ENCODE measurements around the gene WDR5B.

DNA sequence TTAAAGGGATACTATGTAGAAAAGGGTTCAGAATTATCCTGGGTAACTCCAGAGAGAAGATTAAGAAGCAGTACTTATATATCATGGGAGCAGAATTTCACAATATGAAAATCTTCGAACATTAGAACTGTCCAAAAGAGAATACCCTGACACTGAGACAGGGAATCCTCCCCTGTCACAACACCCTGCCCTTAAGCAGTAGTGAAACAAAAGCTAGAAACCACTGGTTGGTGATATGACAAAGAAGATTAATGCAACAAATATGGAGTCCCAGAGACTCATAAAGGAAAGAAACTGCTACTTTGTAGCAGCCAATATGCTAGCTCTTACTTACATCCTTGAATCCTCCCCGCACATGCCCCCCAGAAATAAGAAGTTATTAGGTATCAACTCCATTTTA lies 51.4 kb downstream of the WDR5B start:
- TF ChIP-seq, protein P1, sequence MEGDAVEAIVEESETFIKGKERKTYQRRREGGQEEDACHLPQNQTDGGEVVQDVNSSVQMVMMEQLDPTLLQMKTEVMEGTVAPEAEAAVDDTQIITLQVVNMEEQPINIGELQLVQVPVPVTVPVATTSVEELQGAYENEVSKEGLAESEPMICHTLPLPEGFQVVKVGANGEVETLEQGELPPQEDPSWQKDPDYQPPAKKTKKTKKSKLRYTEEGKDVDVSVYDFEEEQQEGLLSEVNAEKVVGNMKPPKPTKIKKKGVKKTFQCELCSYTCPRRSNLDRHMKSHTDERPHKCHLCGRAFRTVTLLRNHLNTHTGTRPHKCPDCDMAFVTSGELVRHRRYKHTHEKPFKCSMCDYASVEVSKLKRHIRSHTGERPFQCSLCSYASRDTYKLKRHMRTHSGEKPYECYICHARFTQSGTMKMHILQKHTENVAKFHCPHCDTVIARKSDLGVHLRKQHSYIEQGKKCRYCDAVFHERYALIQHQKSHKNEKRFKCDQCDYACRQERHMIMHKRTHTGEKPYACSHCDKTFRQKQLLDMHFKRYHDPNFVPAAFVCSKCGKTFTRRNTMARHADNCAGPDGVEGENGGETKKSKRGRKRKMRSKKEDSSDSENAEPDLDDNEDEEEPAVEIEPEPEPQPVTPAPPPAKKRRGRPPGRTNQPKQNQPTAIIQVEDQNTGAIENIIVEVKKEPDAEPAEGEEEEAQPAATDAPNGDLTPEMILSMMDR (IDR thresholded peaks at IDR 0.05; ENCODE audit: poor library complexity, severe bottlenecking) = no peak
- TF ChIP-seq EZH2 (IDR thresholded peaks at IDR 0.05; ENCODE audit: borderline replicate concordance, insufficient read depth, low read length, poor library complexity, severe bottlenecking) = no peak
- TF ChIP-seq SMC3 (conservative IDR thresholded peaks at IDR 0.05; ENCODE audit: poor library complexity) = no peak

Measured in neural cell (in vitro differentiated cells).